A549 (cell line): ENCODE measurements around the gene CACNA1H.

Source experiments
- CEBPB ChIP-seq, 2 experiments: fragments of >200 bp in 1 of 2; sonication (Bioruptor Twin) in 1 of 2; formaldehyde crosslinking in 1 of 2; IDR thresholded peaks; 2 replicates each; pipeline ENCODE4 v1.6.1; 2012 to 2016
- CTCF ChIP-seq: fragments of >200 bp; sonication (Bioruptor Twin); formaldehyde crosslinking; IDR thresholded peaks from 3 replicates; pipeline ENCODE4 v1.5.1; 2016
- ESRRA ChIP-seq: fragments of 150-350 bp; IDR thresholded peaks from 2 replicates; pipeline ENCODE4 v1.6.1; 2014; ENCODE audit warnings: mild to moderate bottlenecking, low read length, borderline replicate concordance
- FOSL2 ChIP-seq, 2 experiments: fragments of 450-650 bp in 1 of 2; fragments of >200 bp in 1 of 2; sonication (Bioruptor Twin) in 1 of 2; formaldehyde crosslinking; IDR thresholded peaks; 2 replicates each; pipeline versions ENCODE4 v1.5.0 to v1.6.1; 2016 to 2020; ENCODE audit warnings: mild to moderate bottlenecking in 1 of 2, moderate library complexity in 1 of 2
- JUNB ChIP-seq: fragments of >200 bp; sonication (Bioruptor Twin); formaldehyde crosslinking; IDR thresholded peaks from 2 replicates; pipeline ENCODE4 v1.6.1; 2016
- MAX ChIP-seq: IDR thresholded peaks from 2 replicates; pipeline ENCODE4 v1.6.1; 2012
- MAZ ChIP-seq: fragments of 150-350 bp; IDR thresholded peaks from 2 replicates; pipeline ENCODE4 v1.6.1; 2014; ENCODE audit warnings: antibody characterized with exemption, low read depth, low read length, borderline replicate concordance
- POLR2A ChIP-seq: IDR thresholded peaks from 2 replicates; pipeline ENCODE4 v1.6.1; 2012; ENCODE audit warnings: mild to moderate bottlenecking, low read length
- RAD21 ChIP-seq, 2 experiments: fragments of >200 bp in 1 of 2; sonication (Bioruptor Twin) in 1 of 2; formaldehyde crosslinking in 1 of 2; IDR thresholded peaks in 1 of 2; conservative IDR thresholded peaks in 1 of 2; 2 replicates in 1 of 2; 3 replicates in 1 of 2; pipeline ENCODE4 v1.6.1; 2012 to 2018; ENCODE audit warnings: inconsistent platforms in 1 of 2

DNA sequence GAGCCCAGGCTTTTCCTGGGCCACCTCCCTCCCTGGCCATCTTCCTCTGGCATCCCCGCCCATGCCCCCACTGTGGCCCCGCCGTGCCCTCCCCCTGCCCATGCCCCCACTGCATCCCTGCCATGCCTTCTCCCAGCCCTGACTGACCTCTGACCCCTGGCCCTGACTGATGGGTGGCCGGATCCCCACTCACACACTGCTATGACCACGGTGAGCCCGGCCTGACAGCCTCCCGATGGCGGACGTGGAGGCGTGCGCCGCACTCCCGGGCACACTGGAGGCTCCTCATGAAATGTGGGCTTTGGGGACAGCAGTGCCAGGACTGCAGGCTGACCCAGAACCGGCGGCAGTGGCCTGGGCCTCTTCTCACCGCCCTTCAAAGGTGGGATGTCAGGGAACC lies 46.2 kb upstream of the CACNA1H start:
- no peak for TF ChIP-seq ESRRA
- TF ChIP-seq CTCF, result 0 out of 3 replicates have a peak, but pooled peaks have one; percentile 29
- no peak for TF ChIP-seq JUNB
- TF ChIP-seq POLR2A, result no peak
- TF ChIP-seq MAX, result no peak
- TF ChIP-seq FOSL2 (IDR thresholded peaks at IDR 0.05), result no peak
- TF ChIP-seq FOSL2 (CRISPR knock-in tag; IDR thresholded peaks at IDR 0.05), result no peak
- no peak; a peak in 2 of 5 replicates for TF ChIP-seq RAD21 (conservative IDR thresholded peaks at IDR 0.05 in 1 of 2, IDR thresholded peaks at IDR 0.05 in 1 of 2)
- TF ChIP-seq MAZ, result no peak
- TF ChIP-seq CEBPB (IDR thresholded peaks at IDR 0.05), result no peak
